ENCODE measurements around the gene FAM170B.

Gene FAM170B

GRCh38 chr10:49133706-49134248, at the start of gene FAM170B:
TSS of gene FAM170B (minus strand) at chr10:49134021. CDS start at chr10:49133918, 103 bp downstream.
- no peak for DNase-seq (ENCODE audit: low read depth)

GRCh38 chr10:49182776-49183175, 49.0 kb upstream of the FAM170B start:
- no peak for DNase-seq (ENCODE audit: low read depth)

GRCh38 chr10:49180444-49180860, 46.6 kb upstream of the FAM170B start:
- DNase-seq (ENCODE audit: low read depth) = no peak

- DNase-seq (ENCODE audit: low read depth) = no peak
Measured at GRCh38 chr10:49179699-49180443, 46.0 kb upstream of the FAM170B start.

- DNase-seq (ENCODE audit: low read depth) = no peak
Measured at GRCh38 chr10:49178489-49179471, 45.0 kb upstream of the FAM170B start.

GRCh38 chr10:49177391-49178355, 43.9 kb upstream of the FAM170B start:
- no peak for DNase-seq (ENCODE audit: low read depth)

GRCh38 chr10:49176310-49177268, 42.8 kb upstream of the FAM170B start:
- DNase-seq (ENCODE audit: low read depth) = no peak

- no peak for DNase-seq (ENCODE audit: low read depth)
Measured at GRCh38 chr10:49175587-49176309, 41.9 kb upstream of the FAM170B start.

GRCh38 chr10:49174926-49175500, 41.2 kb upstream of the FAM170B start:
- DNase-seq (ENCODE audit: low read depth) = no peak

GRCh38 chr10:49174261-49174925, 40.6 kb upstream of the FAM170B start:
- no peak for DNase-seq (ENCODE audit: low read depth)

GRCh38 chr10:49173853-49174252, 40.0 kb upstream of the FAM170B start:
- no peak for DNase-seq (ENCODE audit: low read depth)

GRCh38 chr10:49173201-49173772, 39.5 kb upstream of the FAM170B start:
- DNase-seq (ENCODE audit: low read depth) = no peak

GRCh38 chr10:49172777-49173132, 38.9 kb upstream of the FAM170B start:
- DNase-seq (ENCODE audit: low read depth) = no peak

- no peak for DNase-seq (ENCODE audit: low read depth)
Measured at GRCh38 chr10:49172061-49172776, 38.4 kb upstream of the FAM170B start.

- DNase-seq (ENCODE audit: low read depth) = no peak
Measured at GRCh38 chr10:49171326-49172060, 37.7 kb upstream of the FAM170B start.

- no peak for DNase-seq (ENCODE audit: low read depth)
Measured at GRCh38 chr10:49170632-49171325, 37.0 kb upstream of the FAM170B start.
